Astrocyte (in vitro differentiated cells and primary cell): Measurements from ENCODE around the gene FAM149B1. TPM values are rescaled to one million over a fixed set of nuclear protein-coding genes. Genes with fewer than 3 reads are reported as not detected.

Source experiments
- DNase-seq: peaks from one replicate; pipeline ENCODE4 v3.0.0-alpha.2; 2010; ENCODE audit warnings: low read depth
- FAIRE-seq: peaks from 2 replicates; lab custom pipeline; 2011; peaks lifted over from hg19 to GRCh38; lab: Jason Lieb, UNC
- H2AFZ ChIP-seq: 2 replicates; pipeline ENCODE4 v1.6.0; 2012; ENCODE audit warnings: low read depth, low read length, inconsistent platforms
- H3K27ac ChIP-seq: 2 replicates; pipeline ENCODE4 v1.5.1; 2011; ENCODE audit warnings: low read depth, low read length, inconsistent platforms
- H3K27me3 ChIP-seq: 2 replicates; pipeline ENCODE4 v1.6.0; 2011; ENCODE audit warnings: low read length, inconsistent platforms; ENCODE audit not compliant: insufficient read depth
- H3K36me3 ChIP-seq: 2 replicates; pipeline ENCODE4 v1.5.1; 2011; ENCODE audit warnings: low read length, inconsistent platforms; ENCODE audit not compliant: insufficient read depth
- H3K4me1 ChIP-seq: 2 replicates; pipeline ENCODE4 v1.5.1; 2011; ENCODE audit warnings: low read length, inconsistent platforms; ENCODE audit not compliant: insufficient read depth
- H3K4me2 ChIP-seq: 2 replicates; pipeline ENCODE4 v1.6.0; 2012; ENCODE audit warnings: low read length, inconsistent platforms
- H3K4me3 ChIP-seq: 2 replicates; pipeline ENCODE4 v1.5.1; 2011; ENCODE audit warnings: low read depth, mild to moderate bottlenecking, low read length, inconsistent platforms; ENCODE audit not compliant: insufficient read depth
- H3K79me2 ChIP-seq: 2 replicates; pipeline ENCODE4 v1.6.0; 2012; ENCODE audit warnings: mild to moderate bottlenecking, low read length, inconsistent platforms; ENCODE audit not compliant: insufficient read depth
- H3K9ac ChIP-seq: 2 replicates; pipeline ENCODE4 v1.6.0; 2012; ENCODE audit warnings: mild to moderate bottlenecking, low read length, inconsistent platforms
- H3K9me3 ChIP-seq: 2 replicates; pipeline ENCODE4 v1.5.1; 2012; ENCODE audit warnings: low read depth, mild to moderate bottlenecking, low read length, inconsistent platforms; ENCODE audit not compliant: insufficient read depth
- H4K20me1 ChIP-seq: 2 replicates; pipeline ENCODE4 v1.6.0; 2012; ENCODE audit warnings: low read length, inconsistent platforms; ENCODE audit not compliant: insufficient read depth
- H3K27ac Mint-ChIP-seq: one replicate; pipeline ENCODE4 v1.8.0; 2021; ENCODE audit warnings: mild to moderate bottlenecking, mixed read lengths; ENCODE audit not compliant: unreplicated experiment
- H3K27me3 Mint-ChIP-seq: one replicate; pipeline ENCODE4 v1.8.0; 2021; ENCODE audit warnings: low read depth, mixed read lengths; ENCODE audit not compliant: unreplicated experiment
- H3K36me3 Mint-ChIP-seq: one replicate; pipeline ENCODE4 v1.8.0; 2021; ENCODE audit warnings: low read depth, mixed read lengths; ENCODE audit not compliant: unreplicated experiment
- H3K4me1 Mint-ChIP-seq: one replicate; pipeline ENCODE4 v1.8.0; 2021; ENCODE audit warnings: low read depth, mixed read lengths; ENCODE audit not compliant: unreplicated experiment
- H3K4me3 Mint-ChIP-seq: one replicate; pipeline ENCODE4 v1.8.0; 2021; ENCODE audit warnings: mild to moderate bottlenecking, moderate library complexity, mixed read lengths; ENCODE audit not compliant: unreplicated experiment
- H3K9me3 Mint-ChIP-seq: one replicate; pipeline ENCODE4 v1.8.0; 2021; ENCODE audit warnings: mild to moderate bottlenecking, mixed read lengths; ENCODE audit not compliant: unreplicated experiment
- EZH2 ChIP-seq: IDR thresholded peaks from 2 replicates; pipeline ENCODE4 v1.6.1; 2012; ENCODE audit warnings: mild to moderate bottlenecking, low read length, inconsistent platforms; ENCODE audit not compliant: insufficient read depth
- total RNA-seq: library from RNA; stranded (reverse); gene quantifications from 2 replicates; pipeline ENCODE4 v1.2.1, GENCODE V29; 2021
- TF ChIP-seq, protein P1 (sequence below): IDR thresholded peaks from 2 replicates; pipeline ENCODE4 v1.5.1; 2011; ENCODE audit warnings: low read depth, mild to moderate bottlenecking, inconsistent platforms, low read length, moderate library complexity; ENCODE audit not compliant: insufficient read depth

Gene FAM149B1
- total RNA-seq, 1 donor from 2014 or later: 14.0 TPM

- H3K9me3 ChIP-seq: no peaks in the 10 kb centered on the region
- H2AFZ ChIP-seq: peak within 1 kb of the TSS; percentile 79
Measured at GRCh38 chr10:73246646-73247508, 79.0 kb downstream of the FAM149B1 start, which contains the start of gene DNAJC9. TSS of gene DNAJC9 (minus strand) at chr10:73247255. CDS start at chr10:73247189, 66 bp downstream.

GRCh38 chr10:73247509-73248258 is 79.8 kb downstream of the FAM149B1 start:
- Mint-ChIP-seq H3K36me3 (peaks cover 12% of the 10 kb centered on the region), H3K27ac (peak overlapping the region; percentile 66), H3K4me1 (peaks cover 19% of the 10 kb centered on the region), H3K4me3 (peak overlapping the region; percentile 94), H3K27me3 (no peaks in the 10 kb centered on the region), H3K9me3 (no peaks in the 10 kb centered on the region)
- FAIRE-seq (no peak), DNase-seq (no peak)
- Histone ChIP-seq H3K9ac (peak overlapping the region; percentile 86), H3K79me2 (peaks cover 89% of the 10 kb centered on the region), H3K27me3 (no peaks in the 10 kb centered on the region), H3K36me3 (peaks cover 34% of the 10 kb centered on the region), H4K20me1 (peaks cover 13% of the 10 kb centered on the region), H3K27ac (peak overlapping the region; percentile 81), H3K4me1 (peaks cover 26% of the 10 kb centered on the region), H3K4me3 (peak overlapping the region; percentile 89), H3K9me3 (no peaks in the 10 kb centered on the region), H2AFZ (peak overlapping the region; percentile 43), H3K4me2 (peak overlapping the region; percentile 91)
- no peak for TF ChIP-seq EZH2
- TF ChIP-seq, protein P1, sequence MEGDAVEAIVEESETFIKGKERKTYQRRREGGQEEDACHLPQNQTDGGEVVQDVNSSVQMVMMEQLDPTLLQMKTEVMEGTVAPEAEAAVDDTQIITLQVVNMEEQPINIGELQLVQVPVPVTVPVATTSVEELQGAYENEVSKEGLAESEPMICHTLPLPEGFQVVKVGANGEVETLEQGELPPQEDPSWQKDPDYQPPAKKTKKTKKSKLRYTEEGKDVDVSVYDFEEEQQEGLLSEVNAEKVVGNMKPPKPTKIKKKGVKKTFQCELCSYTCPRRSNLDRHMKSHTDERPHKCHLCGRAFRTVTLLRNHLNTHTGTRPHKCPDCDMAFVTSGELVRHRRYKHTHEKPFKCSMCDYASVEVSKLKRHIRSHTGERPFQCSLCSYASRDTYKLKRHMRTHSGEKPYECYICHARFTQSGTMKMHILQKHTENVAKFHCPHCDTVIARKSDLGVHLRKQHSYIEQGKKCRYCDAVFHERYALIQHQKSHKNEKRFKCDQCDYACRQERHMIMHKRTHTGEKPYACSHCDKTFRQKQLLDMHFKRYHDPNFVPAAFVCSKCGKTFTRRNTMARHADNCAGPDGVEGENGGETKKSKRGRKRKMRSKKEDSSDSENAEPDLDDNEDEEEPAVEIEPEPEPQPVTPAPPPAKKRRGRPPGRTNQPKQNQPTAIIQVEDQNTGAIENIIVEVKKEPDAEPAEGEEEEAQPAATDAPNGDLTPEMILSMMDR: no peak

More at GRCh38 chr10:73246646-73247508, 79.0 kb downstream of the FAM149B1 start, which contains the start of gene DNAJC9:
- Mint-ChIP-seq H3K27me3 (no peaks in the 10 kb centered on the region), H3K36me3 (peaks cover 12% of the 10 kb centered on the region), H3K4me3 (peak within 1 kb of the TSS; percentile 94), H3K4me1 (peaks cover 17% of the 10 kb centered on the region), H3K9me3 (no peaks in the 10 kb centered on the region), H3K27ac (peak within 1 kb of the TSS; percentile 75)
- peak within 1 kb of the TSS; percentile 81 for H3K27ac ChIP-seq
- H3K4me3 ChIP-seq: peak within 1 kb of the TSS; percentile 89
- no peak for TF ChIP-seq EZH2
- TF ChIP-seq, protein P1: no peak
- peaks cover 84% of the 10 kb centered on the region for H3K79me2 ChIP-seq
- DNase-seq (peak; percentile 80), FAIRE-seq (no peak)
- H3K4me2 ChIP-seq: peak within 1 kb of the TSS; percentile 91
- H3K36me3 ChIP-seq: peaks cover 41% of the 10 kb centered on the region
- H3K9ac ChIP-seq: peak within 1 kb of the TSS; percentile 86
- no peaks in the 10 kb centered on the region for H3K27me3 ChIP-seq
- H3K4me1 ChIP-seq: peaks cover 25% of the 10 kb centered on the region
- peaks cover 13% of the 10 kb centered on the region for H4K20me1 ChIP-seq
